C4-2B (cell line): Measurements from ENCODE around the gene HIVEP2.

Experiments used
- H3K27ac ChIP-seq: fragments of 450-650 bp; 2 replicates; pipeline ENCODE4 v1.5.1; 2017
- ZFX ChIP-seq: fragments of 450-650 bp; IDR thresholded peaks from 2 replicates; pipeline ENCODE4 v1.6.1; 2017
- TF ChIP-seq, protein P1 (sequence below): fragments of 450-650 bp; conservative IDR thresholded peaks from 2 replicates; pipeline ENCODE4 v1.5.1; 2017; ENCODE audit warnings: mild to moderate bottlenecking

Gene HIVEP2

DNA sequence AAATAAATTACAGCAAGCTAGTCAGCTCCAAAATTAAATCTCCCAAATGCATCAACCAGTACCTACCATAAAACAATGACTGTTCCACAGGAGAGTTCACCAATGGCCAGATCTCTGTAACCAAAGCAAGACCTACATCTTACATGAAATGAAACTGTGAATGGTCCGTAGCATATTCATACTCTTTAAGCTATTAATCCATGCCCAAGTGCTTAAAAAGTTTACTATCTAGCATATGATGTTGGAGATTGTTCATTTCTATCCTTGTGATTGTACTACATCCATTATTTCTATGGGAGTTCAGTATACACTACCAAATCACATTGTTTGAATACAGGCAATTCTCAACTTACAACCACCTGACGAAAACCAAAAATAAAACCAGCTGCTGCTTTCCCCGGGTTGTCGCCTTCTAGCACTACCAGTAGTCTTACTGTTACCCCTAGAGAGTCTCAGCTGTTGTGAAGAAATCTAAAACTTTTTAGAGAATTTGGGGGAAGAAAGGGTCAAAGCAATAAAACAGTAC lies 38.0 kb downstream of the HIVEP2 start:
- TF ChIP-seq, protein P1, sequence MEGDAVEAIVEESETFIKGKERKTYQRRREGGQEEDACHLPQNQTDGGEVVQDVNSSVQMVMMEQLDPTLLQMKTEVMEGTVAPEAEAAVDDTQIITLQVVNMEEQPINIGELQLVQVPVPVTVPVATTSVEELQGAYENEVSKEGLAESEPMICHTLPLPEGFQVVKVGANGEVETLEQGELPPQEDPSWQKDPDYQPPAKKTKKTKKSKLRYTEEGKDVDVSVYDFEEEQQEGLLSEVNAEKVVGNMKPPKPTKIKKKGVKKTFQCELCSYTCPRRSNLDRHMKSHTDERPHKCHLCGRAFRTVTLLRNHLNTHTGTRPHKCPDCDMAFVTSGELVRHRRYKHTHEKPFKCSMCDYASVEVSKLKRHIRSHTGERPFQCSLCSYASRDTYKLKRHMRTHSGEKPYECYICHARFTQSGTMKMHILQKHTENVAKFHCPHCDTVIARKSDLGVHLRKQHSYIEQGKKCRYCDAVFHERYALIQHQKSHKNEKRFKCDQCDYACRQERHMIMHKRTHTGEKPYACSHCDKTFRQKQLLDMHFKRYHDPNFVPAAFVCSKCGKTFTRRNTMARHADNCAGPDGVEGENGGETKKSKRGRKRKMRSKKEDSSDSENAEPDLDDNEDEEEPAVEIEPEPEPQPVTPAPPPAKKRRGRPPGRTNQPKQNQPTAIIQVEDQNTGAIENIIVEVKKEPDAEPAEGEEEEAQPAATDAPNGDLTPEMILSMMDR: no peak
- TF ChIP-seq ZFX: no peak
- H3K27ac ChIP-seq: no peak overlapping the region

- TF ChIP-seq, protein P1: no peak
- TF ChIP-seq ZFX: no peak
- no peak overlapping the region for H3K27ac ChIP-seq
Observed at GRCh38 chr6:142903812-142904211, 41.2 kb downstream of the HIVEP2 start.

DNA sequence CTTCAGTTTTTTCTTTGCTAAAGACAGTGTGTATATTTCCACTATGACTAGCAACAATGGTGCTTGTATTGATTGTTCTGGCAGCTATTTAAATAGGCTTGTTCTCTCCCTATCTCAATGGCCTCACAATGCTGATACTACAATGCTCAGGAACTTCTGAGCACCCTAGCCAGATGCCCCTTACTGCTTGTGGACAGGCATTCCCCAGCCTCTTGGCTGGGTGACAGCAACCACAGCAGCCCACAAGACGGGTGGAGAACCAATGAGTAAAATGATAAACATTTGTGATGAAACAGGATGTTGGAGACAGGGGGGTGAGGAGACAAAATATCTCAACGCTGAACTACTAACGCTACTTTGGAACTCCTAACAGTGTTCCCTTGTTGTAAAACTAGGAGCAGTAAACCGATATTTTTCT lies 42.3 kb downstream of the HIVEP2 start:
- H3K27ac ChIP-seq: no peak overlapping the region

GRCh38 chr6:142901611-142902010 lies 43.4 kb downstream of the HIVEP2 start:
- TF ChIP-seq, protein P1: no peak
- TF ChIP-seq ZFX: no peak
- no peak overlapping the region for H3K27ac ChIP-seq

More for the DNA sequence above, 42.3 kb downstream of the HIVEP2 start:
- TF ChIP-seq ZFX: no peak
- TF ChIP-seq, protein P1: no peak

- TF ChIP-seq ZFX: no peak
- TF ChIP-seq, protein P1: no peak
- no peak overlapping the region for H3K27ac ChIP-seq
Observed at GRCh38 chr6:142900227-142900971, 44.6 kb downstream of the HIVEP2 start.

- no peak overlapping the region for H3K27ac ChIP-seq
- no peak for TF ChIP-seq ZFX
- TF ChIP-seq, protein P1: no peak
Observed at GRCh38 chr6:142898927-142899895, 45.8 kb downstream of the HIVEP2 start.

DNA sequence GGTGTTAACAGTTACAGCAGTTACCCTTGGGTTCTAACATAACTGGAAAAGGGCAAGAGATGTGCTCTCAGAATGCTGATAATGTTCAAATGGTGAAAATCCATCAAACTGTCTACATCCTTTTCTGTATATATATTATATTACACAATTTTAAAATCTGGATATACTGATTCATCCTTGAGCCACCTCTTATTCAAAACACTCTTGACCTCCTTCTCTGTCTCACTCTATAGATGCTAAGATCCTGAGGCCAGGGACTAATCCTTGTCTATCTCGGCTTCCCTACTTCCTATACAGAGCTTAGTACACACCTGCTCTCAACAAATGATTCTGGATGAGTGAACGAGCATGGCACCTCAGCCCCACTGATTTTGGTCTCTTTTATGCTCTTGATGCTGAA lies 47.3 kb downstream of the HIVEP2 start:
- H3K27ac ChIP-seq: no peak overlapping the region
- TF ChIP-seq, protein P1: no peak
